ENCODE data around the gene TRNT1.

GRCh38 chr3:3165241-3165640 lies 38.5 kb downstream of the TRNT1 start:
- no peak for TF ChIP-seq CTCF (IDR thresholded peaks at IDR 0.05; ENCODE audit: insufficient read depth, low read depth, low read length)
- no peak for TF ChIP-seq EZH2 (IDR thresholded peaks at IDR 0.05; ENCODE audit: insufficient read depth, low read length)

Measured in astrocyte (in vitro differentiated cells and primary cell).